Measurements from ENCODE around the gene LAMA5.

GRCh38 chr20:62338294-62338620 lies 28.9 kb downstream of the LAMA5 start:
- no peak for TF ChIP-seq CTCF (IDR thresholded peaks at IDR 0.05; ENCODE audit: insufficient read depth, low read length, poor library complexity, severe bottlenecking)
- TF ChIP-seq EZH2phosphoT487 (conservative IDR thresholded peaks at IDR 0.05; ENCODE audit: low read length): no peak

Measured in SU-DHL-6 (cell line).